ENCODE data around the gene DEGS1. TPM values are rescaled to one million over a fixed set of nuclear protein-coding genes. Genes with fewer than 3 reads are reported as not detected.
A peak's percentile ranks its signal among the peaks of the same experiment; 100 is the strongest.

The DEGS1 gene
- total and polyA plus RNA-seq, 2 experiments from 2014 or later = 36.4 to 98.2 TPM

GRCh38 chr1:224163311-224163710, 19.7 kb upstream of the DEGS1 start:
- no peak overlapping the region for H3K27ac ChIP-seq
- TF ChIP-seq CTCF (IDR thresholded peaks at IDR 0.05; ENCODE audit: low read depth, low read length) = no peak
- H3K27me3 ChIP-seq = no peaks in the 10 kb centered on the region
- H3K4me1 ChIP-seq (ENCODE audit: low read depth) = peaks cover 6% of the 10 kb centered on the region
- no peaks in the 10 kb centered on the region for H3K9me3 ChIP-seq (ENCODE audit: low read depth)
- DNase-seq (ENCODE audit: low read depth in 1 of 2, low spot score in 1 of 2) = no peak
- H3K4me3 ChIP-seq = no peak overlapping the region
- H3K36me3 ChIP-seq = peaks cover 5% of the 10 kb centered on the region

DNA sequence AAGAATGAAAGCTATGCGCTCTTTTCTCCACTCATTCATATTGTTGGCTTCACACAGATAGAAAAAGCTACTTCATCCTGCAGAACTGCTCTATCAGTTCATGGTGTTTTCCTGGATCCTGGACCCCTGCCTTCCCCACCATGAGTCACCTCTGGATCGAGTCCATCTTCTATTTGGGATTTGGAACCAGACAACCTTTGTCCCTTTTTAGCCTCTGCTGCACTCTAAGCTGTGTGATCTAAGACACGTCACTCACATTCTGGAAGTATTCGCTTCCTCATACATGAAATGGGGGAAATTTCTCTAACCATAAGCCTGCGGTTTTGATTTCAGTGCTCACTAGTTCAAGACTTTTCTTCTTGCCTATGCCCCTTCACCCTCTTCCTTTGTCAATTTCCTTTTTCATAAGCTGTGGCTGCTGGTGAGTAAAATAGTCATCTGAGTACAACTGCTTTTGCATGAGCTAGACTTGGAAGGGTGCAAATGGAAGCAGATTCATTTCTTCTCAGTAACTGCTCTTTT, 14.1 kb upstream of the DEGS1 start:
- TF ChIP-seq CTCF (IDR thresholded peaks at IDR 0.05; ENCODE audit: low read depth, low read length) = no peak
- DNase-seq (ENCODE audit: low read depth in 1 of 2, low spot score in 1 of 2) = peak in 1 of 2 donors; percentile 96

GRCh38 chr1:224169718-224170270, 13.2 kb upstream of the DEGS1 start:
- no peaks in the 10 kb centered on the region for H3K4me1 ChIP-seq (ENCODE audit: low read depth)
- H3K9me3 ChIP-seq (ENCODE audit: low read depth) = no peaks in the 10 kb centered on the region
- H3K27me3 ChIP-seq = no peaks in the 10 kb centered on the region
- H3K27ac ChIP-seq = no peak overlapping the region
- no peak overlapping the region for H3K4me3 ChIP-seq
- TF ChIP-seq CTCF (IDR thresholded peaks at IDR 0.05; ENCODE audit: low read depth, low read length) = no peak
- DNase-seq (ENCODE audit: low read depth in 1 of 2, low spot score in 1 of 2) = peak in 1 of 2 donors; percentile 10
- H3K36me3 ChIP-seq = no peaks in the 10 kb centered on the region

More for the DNA sequence above, 14.1 kb upstream of the DEGS1 start:
- no peaks in the 10 kb centered on the region for H3K27me3 ChIP-seq
- H3K4me1 ChIP-seq (ENCODE audit: low read depth) = peaks cover 6% of the 10 kb centered on the region
- H3K36me3 ChIP-seq = no peaks in the 10 kb centered on the region
- no peak overlapping the region for H3K4me3 ChIP-seq
- H3K27ac ChIP-seq = no peak overlapping the region
- H3K9me3 ChIP-seq (ENCODE audit: low read depth) = no peaks in the 10 kb centered on the region

DNA sequence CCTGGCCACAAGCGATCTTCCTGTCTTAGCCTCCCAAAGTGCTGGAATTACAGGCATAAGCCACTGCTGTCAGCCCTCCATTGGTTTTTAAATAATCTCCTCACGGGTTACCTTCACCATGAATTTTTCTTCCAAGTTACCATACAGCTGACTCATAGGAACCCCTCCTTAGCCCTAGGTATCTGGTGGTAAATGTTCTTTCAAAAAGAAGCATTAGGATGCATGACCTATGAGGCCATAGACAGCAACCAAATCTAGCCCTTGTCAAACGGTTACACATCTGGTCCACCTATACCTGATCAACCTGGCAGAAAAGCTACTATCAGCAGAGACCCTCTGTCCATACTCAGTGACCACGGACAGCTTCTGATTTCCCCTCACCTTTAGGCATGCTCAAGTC, 12.7 kb upstream of the DEGS1 start:
- H3K27me3 ChIP-seq = no peaks in the 10 kb centered on the region
- H3K4me3 ChIP-seq = no peak overlapping the region
- no peaks in the 10 kb centered on the region for H3K4me1 ChIP-seq (ENCODE audit: low read depth)
- no peak for DNase-seq (ENCODE audit: low read depth in 1 of 2, low spot score in 1 of 2)
- TF ChIP-seq CTCF (IDR thresholded peaks at IDR 0.05; ENCODE audit: low read depth, low read length) = no peak
- no peaks in the 10 kb centered on the region for H3K36me3 ChIP-seq
- H3K27ac ChIP-seq = no peak overlapping the region
- H3K9me3 ChIP-seq (ENCODE audit: low read depth) = no peaks in the 10 kb centered on the region

- TF ChIP-seq CTCF (IDR thresholded peaks at IDR 0.05; ENCODE audit: low read depth, low read length) = peak; percentile 34
- DNase-seq (ENCODE audit: low read depth in 1 of 2, low spot score in 1 of 2) = peak in 1 of 2 donors; percentile 42
- H3K4me3 ChIP-seq = no peak overlapping the region
These were observed 12.1 kb upstream of the DEGS1 start for GRCh38 chr1:224170748-224171478.

More at GRCh38 chr1:224170748-224171478, 12.1 kb upstream of the DEGS1 start:
- Histone ChIP-seq H3K27ac (no peak overlapping the region), H3K36me3 (no peaks in the 10 kb centered on the region), H3K4me1 (ENCODE audit: low read depth) (no peaks in the 10 kb centered on the region), H3K27me3 (no peaks in the 10 kb centered on the region), H3K9me3 (ENCODE audit: low read depth) (no peaks in the 10 kb centered on the region)

Measured in cardiac muscle cell (in vitro differentiated cells and primary cell).